ENCODE results near the gene VARS1.

The VARS1 gene

DNA sequence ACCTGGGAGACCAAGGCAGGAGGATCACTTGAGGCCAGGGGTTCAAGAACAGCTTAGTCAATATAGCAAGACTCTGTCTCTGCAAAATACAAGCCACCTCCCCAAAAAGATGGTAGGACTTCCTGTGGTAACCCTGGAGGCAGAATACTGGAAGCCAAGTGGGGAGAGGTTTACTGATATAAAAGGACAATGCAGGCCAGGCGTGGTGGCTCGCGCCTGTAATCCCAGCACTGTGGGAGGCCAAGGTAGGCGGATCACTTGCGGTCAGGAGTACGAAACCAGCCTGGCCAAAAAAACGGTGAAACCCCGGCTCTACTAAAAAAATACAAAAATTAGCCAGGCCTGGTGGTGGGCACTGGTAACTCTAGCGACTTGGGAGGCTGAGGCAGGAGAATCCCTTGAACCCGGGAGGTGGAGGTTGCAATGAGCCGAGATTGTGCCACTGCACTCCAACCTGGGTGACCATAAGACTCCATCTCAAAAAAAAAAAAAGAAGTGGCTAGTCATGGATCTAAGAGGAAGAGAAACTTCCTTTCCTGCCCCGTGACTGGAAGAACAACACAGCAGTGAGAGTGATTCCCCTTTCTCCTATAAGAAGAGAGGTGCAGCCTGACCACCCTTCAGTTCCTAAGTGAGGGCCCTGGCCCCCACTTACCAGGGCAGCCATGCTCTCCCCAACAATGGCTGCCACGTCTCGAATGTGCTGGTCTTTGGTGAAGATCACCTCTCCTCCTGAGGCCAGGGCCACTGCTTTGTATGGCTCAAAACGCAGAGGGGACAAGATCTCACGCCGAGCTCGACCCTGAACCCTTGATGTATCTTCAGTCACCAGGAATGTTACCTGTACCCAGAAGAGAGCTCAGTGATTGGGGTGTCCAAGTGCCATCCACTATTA is 26.9 kb downstream of the VARS1 start:
- no peak for DNase-seq

DNA sequence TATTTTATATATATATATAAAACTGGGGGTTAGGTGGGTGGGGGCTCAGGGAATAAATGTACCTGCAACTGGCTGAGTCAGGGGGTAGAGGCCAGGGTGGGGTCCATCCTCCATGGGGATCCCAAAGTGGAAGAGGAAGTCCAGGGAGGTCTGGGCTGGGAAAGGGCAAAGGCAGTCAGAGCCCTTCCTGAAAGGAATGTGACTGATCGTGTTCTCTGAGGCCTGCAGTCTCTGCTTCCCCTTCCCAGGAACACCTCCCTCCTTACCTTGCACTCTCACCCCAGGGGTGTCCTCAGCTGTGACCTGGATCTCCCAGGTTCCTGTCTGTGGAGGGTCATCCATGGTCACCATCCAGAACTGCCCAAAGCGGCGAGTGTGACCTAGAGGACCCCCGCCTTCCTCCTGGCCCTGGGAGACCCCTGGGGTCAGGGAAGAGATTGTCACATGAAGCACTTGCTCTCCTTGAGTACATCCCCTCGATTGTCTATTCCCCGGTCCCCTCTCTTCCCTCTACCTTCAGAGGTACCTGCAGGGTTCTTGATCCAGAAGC is 28.4 kb downstream of the VARS1 start:
- DNase-seq = no peak

DNA sequence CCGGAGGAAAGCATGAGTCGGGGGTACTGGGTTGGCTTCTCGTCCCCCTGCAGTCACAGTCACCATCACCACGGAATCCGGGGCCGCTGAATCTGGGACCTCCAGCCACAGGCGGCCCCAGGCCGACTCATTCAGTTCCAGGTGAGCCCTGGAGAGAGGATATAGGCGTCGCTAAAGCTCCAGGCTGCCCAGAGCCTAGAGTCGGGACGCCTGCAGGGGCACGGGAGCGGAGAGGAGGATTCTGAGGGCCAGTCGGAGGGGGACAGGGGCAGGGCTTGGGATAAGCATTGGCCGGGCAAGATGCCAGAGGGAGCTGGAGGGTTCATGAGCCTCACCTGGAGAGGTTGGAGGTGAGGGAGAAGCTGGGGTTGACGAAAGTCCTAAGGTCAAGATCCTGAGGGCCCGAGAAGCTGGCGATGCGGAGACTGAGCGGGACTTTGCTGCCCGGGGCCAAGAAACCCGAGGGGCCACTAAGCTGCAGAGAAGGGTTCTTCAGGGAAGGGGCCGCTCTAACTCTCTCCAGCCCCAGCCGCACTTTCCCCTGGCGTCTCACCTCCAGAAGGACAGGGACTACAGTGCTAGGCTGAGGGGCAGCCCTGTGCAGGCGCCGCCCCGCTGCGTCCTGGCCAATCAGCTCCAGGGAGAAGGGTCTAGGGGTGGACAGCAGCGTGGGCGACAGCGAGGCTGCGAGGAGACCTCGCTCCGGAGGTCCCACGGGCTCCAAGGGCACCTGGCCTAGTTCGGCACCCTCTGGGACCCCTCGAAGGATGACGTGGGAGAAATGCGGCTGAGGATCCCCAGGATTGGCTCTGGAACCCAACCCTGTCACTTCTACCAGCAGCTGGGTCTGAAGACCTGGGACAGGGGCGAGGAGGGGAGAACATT is 29.4 kb downstream of the VARS1 start:
- DNase-seq = no peak

DNA sequence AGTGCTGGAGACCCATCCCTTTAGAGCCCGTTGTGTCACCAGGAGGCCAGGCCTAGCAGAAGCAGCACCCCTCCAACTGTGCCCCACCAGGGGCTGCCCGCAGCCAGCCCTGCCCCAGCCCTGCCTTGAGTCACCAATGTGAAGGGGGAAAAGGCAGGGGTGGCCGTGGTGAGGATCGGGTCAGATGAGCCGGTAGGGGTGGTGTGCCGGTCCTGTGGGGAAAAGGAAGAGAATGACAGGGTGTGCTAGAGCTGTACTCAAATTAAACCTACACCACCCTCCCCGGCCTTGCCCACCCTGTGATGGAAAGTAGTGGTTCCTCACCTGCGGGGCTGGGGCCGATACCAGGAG is 30.0 kb downstream of the VARS1 start:
- no peak for DNase-seq

DNA sequence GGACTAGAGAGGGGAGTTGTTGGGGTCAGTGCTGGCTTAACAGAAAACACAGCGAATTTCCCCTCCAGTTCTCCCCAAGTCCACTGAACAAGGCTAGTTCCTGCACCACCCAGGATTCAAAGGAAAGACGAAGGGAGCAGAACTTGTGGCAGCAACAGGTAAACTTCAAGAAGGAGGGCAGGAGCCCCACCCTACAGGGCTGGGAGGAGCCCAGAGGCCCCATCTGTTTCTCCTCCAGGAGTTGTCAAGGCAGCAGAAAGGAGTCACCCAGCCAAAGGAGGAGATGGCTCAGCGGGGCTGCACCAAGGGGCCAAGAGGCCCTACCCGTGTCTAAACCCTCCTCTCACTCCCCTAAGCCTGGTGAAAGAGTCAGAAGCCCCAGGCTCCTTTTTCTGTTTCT is 31.4 kb downstream of the VARS1 start:
- no peak for DNase-seq

DNA sequence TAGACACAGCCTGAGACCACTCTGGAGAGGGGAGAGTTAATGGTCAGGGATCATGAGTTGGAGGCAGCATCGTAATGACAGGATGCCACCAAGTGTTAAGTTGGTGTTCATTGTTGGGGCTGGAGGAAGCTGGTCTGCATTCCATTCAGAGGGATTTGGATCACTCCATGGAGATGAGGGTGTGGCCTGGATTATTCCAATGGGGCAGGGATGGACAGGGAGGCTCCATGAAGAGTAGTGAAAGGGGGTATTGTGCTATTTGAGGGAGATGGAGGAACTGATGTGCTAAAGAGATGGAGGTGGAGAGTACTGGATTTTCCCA is 32.0 kb downstream of the VARS1 start:
- DNase-seq = no peak

DNA sequence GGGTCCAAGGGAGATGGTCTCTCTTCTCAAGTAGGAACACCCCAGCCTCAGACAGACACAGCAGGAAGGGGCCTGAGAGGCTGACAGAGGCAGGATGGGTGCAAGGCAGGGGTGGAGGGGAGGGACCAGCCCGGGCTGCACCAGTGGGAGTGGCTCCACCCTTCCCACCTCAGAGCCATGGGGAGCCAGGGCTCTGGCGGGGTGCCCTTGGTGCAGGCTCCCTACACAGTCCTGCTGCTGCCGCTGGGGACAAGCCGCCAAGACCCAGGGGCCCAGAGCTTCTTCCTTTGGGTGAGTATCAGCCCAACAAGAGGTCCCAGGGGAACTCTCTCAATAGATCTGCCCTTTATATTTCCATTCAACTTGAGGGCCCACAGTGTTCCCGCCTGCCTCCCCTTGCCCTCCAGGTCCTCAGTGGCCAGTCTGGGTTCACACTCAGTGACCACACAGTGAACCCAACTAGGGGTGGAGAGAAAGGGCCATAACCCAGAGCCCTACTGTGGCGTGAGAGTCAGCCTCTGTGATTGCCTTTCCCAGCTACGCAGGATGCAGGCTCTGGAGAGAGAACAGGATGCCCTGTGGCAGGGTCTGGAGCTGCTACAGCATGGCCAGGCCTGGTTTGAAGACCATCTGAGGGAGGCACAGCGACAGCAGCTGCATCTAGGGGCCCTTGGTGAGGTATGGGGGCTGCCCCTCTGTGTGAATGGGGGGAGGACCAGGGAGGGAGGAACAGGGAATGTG is 32.5 kb downstream of the VARS1 start:
- no peak for DNase-seq

DNA sequence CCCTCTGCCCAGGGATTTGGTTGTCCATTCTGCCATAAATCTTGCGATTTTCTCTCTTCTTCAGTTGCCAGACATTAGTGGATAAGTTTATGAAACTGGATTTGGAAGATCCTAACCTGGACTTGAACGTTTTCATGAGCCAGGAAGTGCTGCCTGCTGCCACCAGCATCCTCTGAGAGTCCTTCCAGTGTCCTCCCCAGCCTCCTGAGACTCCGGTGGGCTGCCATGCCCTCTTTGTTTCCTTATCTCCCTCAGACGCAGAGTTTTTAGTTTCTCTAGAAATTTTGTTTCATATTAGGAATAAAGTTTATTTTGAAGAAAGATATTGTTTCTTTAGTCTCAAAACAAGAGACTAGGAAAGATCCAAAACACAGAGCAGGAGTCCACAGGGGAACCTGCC is 33.2 kb downstream of the VARS1 start, which contains the start of gene SAPCD1:
TSS of gene SAPCD1 (plus strand) at position 301 of the 400 bp plus-strand sequence. CDS start 399 bp downstream, outside the sequence.
- no peak for DNase-seq

DNA sequence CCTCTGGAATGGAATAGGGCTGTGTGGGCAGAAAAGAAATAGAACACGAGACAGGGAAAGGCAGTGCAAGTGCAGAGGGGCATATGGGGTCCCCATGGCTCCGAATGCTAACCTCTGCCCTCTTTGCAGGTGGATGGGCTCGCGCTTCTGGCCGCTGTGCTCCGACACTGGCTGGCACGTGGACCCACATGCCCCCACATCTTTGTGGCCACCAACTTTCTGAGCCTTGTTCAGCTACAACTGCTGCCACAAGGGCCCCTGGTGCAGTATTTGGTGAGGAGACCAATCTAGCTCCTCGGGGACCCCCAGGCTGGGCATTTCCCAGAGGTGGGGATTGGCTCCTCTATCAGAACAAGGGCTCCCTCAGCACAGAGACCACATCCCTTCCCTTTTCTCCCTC is 34.2 kb downstream of the VARS1 start:
- DNase-seq = no peak

DNA sequence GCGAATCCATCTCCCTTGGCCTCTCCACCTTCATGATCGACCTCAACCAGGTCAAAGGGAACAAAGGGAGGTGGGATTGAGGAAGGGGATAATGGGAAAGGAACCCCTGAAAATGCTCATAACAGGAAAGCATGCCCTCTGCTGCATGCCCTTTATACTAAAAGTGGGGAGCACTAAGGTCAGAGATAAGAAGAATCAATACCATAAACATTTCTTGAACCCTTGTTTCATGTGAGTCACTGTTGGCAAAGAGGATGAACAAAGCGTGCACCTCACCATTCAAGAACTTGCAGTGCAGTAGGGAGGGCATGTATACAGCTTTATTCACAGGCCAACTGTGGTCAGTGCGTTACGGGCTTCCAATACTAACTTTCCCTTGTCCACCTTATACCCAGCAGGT is 34.8 kb downstream of the VARS1 start:
- no peak for DNase-seq

DNA sequence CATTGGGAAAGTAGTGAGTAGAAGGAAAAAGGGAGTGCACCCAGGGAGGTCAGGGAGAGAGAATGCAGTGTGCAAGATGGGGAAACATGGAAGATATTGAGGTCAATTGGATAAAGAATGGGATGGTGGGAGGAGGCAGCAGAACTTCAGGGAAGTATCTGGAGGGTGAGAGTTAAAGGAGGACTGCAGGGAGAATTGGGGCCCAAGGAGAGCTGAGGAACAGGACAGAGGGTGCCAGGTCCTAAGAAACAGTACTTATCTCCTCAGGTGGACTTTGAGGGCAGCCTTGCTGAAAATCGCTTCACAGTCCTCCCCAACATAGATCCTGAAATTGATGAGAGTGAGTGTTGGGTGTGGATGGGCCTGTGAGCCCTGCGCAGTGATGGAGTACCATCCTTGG is 37.3 kb downstream of the VARS1 start:
- no peak for DNase-seq

DNA sequence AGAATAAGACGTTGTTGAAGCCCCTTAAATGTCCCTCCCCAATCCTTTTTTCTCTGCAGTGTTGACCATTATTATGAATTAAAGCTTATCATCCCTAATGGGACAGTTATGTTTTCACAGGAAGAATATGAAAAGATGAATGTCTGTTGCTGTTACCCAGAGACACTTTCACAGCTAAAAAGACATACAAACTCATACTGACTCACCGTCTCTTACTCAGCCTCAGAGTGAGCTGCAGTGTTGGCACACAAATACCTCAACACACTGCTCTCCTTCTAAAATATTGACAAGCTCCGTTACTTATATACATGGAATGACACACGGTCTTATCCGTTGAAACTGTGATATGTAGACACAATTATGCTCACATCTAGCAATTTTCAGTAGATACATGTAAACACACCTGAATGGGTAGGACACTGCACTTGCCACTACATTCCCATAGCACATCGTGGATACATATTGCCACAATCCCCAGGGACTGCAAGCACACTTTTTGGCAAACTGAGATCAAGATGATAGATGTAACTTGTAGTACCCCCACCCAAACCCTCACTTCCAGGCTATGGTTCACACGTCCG is 42.7 kb downstream of the VARS1 start:
- DNase-seq = no peak

DNA sequence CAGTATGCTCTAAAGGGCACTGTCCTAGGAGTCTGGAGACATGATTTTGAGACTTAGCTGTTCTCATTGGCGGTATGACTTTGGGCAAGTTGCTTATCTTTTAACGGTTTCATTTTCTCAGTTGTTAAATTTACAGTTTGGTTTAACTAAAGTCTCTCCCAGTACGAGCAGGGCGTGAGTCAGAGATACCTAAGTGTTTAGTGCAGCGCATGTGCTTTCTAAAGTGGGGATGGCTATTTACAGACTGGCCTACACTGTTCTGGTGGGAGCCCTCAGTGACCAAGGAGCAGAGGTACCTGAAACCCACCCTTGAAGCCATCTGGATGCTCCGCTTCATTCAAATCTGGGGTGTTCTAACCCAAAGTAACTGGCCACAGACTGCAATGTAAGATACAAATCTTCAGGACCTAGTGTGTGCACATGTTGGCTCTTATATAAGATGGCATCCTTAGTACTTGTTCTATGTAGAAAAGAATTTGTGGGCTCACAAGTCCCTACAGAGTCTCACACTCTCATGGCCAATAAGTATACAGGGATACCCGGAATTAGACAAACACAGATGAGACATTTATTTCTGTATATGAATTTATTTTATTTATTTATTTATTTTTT is 45.0 kb downstream of the VARS1 start:
- no peak for DNase-seq

DNA sequence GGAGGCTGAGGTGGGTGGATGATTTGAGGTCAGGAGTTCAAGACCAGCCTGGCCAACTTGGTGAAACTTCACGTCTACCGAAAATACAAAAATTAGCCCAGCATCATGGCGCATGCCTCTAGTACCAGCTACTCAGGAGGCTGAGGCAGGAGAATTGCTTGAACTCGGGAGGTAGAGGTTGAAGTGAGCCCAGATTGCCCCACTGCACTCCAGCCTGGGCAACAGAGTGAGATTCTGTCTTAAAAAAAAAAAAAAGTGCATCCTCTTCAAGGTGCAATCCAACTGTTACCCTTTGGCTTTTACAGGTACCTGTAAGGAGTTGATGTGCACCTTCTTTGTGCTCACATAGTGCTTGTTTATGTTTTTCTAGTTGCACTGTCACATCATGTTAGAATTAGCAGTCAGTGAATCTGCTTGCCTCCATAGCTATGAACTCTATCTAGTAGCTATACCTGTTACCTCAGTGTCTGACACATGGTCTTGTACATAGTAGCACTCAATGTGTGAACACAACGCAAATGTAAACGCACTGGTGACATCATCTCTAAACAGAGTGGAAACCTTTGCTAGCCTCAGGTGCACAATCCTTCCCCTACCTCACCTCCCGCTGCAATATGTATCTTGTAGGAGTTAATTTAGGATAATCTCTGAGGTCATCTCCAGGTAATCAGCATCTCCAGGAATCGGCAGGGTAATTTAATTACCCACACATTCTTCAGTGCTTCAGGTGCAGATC is 46.1 kb downstream of the VARS1 start:
- no peak for DNase-seq
